SJCRH30 (cell line): ENCODE results near the gene VAV3. TPM values are rescaled to one million over a fixed set of nuclear protein-coding genes. Genes with fewer than 3 reads are reported as not detected.

Experiments used
- DNase-seq, 2 experiments: peaks; one replicate each; pipeline ENCODE4 v3.0.0-alpha.2; 2015 to 2020
- H3K27ac ChIP-seq: fragments of 250-450 bp; sonication (Bioruptor Pico); 2 replicates; pipeline ENCODE4 v1.5.1; 2020; ENCODE audit warnings: mild to moderate bottlenecking, moderate library complexity
- H3K27me3 ChIP-seq: fragments of 250-450 bp; sonication (Bioruptor Pico); 2 replicates; pipeline ENCODE4 v1.5.1; 2020; ENCODE audit warnings: mild to moderate bottlenecking, moderate library complexity
- H3K36me3 ChIP-seq: fragments of 250-450 bp; sonication (Bioruptor Pico); 2 replicates; pipeline ENCODE4 v1.5.1; 2020; ENCODE audit warnings: mild to moderate bottlenecking, moderate library complexity
- H3K4me1 ChIP-seq: fragments of 250-450 bp; sonication (Bioruptor Pico); 2 replicates; pipeline ENCODE4 v1.5.1; 2020; ENCODE audit warnings: mild to moderate bottlenecking, moderate library complexity
- H3K4me3 ChIP-seq: fragments of 250-450 bp; sonication (Bioruptor Pico); 2 replicates; pipeline ENCODE4 v1.5.1; 2020; ENCODE audit warnings: mild to moderate bottlenecking, moderate library complexity
- H3K9me3 ChIP-seq: fragments of 250-450 bp; sonication (Bioruptor Pico); replicated peaks from 2 replicates; pipeline ENCODE4 v1.5.1; 2020; ENCODE audit warnings: mild to moderate bottlenecking, moderate library complexity
- total RNA-seq: library from RNA; depleted of rRNA; stranded (reverse); fragments of >200 nt; shearing (Covaris generic); gene quantifications from 2 replicates; pipeline ENCODE4 v1.2.3, GENCODE V29; 2014

VAV3 gene
- total RNA-seq, 1 experiment from 2014 or later = 35.5 TPM

DNA sequence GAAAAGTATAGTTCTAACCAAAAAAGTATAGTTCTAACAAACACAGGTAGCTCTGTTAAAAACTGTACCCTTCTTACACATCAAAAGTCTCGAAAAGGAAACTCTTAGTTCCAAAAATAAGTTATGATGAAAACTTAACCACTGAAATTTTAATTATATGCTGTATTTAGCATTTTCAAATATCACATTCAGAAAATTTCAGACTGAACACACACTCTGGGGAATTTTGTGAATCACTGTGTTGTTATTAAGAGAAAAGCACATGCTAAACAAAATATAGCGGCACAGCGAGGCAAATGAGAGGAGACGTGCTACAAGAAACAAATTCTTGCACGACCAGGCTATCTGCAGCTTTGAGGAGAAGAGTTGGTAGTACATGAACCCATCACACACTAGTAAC is 30.4 kb downstream of the VAV3 start:
- Histone ChIP-seq H3K27me3 (no peaks in the 10 kb centered on the region), H3K4me3 (no peak overlapping the region), H3K9me3 (no peaks in the 10 kb centered on the region), H3K36me3 (no peaks in the 10 kb centered on the region; the same call in 1 of the 2 replicates), H3K4me1 (peaks cover 39% of the 10 kb centered on the region), H3K27ac (no peak overlapping the region)
- DNase-seq = no peak

DNA sequence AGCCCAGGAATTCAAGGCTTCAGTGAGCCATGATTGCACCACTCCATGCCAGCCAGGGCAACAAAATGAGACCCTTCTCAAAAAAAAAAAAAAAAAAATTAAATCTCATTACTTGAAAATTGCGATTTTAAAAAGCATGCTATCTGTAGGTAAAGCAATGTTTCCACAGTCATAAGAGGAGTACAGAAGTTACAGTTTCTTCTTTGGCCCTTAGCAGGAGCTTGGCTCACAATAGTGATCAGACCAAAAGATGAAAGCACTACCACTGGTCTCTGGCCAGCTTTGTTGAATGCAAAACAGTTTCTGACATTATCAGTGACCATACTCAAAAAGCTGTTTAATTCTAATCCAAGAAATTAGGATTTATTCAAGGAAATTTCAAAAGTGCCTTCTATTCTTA is 31.2 kb downstream of the VAV3 start:
- Histone ChIP-seq H3K4me1 (peaks cover 34% of the 10 kb centered on the region), H3K36me3 (no peaks in the 10 kb centered on the region; the same call in 1 of the 2 replicates), H3K4me3 (no peak overlapping the region), H3K27me3 (no peaks in the 10 kb centered on the region), H3K27ac (no peak overlapping the region), H3K9me3 (no peaks in the 10 kb centered on the region)
- no peak for DNase-seq

DNA sequence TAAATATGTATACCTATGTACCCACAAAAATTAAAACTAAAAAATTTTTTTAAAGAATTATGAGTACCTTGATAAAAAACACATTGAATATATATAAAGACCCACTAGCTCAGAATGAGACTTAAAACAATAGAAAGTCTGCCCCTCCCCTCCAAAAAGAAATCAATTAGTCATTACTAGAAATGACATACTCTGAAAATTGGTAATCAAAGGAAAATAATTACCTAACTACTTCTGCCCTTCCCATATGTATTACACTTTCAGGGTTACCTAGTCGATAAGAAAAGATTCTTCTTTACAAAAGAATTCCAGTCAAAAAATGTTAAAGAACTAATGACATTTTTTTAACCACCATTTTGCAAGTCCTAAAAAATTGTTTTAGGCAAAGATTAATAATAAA is 34.7 kb downstream of the VAV3 start:
- H3K4me3 ChIP-seq = no peak overlapping the region

DNA sequence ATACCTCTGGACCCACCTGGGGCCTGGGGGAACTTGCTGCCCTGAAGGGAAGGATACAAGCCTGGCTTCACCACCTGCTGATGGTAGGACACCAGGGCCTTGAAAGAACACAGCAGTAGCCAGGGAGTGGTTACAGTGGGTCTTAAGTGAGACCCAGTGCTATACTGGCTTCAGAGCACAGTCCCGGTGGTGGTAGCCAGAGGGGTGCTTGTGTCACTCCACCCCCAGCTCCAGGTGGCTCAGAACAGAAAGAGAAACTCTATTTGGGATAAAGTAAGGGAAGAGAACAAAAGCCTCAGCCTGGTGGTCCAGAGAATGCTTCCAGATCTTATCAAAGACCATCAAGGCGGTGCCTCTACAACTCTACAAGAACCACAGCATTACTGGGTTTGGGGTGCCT is 37.2 kb downstream of the VAV3 start:
- H3K27me3 ChIP-seq = no peaks in the 10 kb centered on the region
- no peak overlapping the region for H3K4me3 ChIP-seq
- peaks cover 11% of the 10 kb centered on the region for H3K4me1 ChIP-seq
- DNase-seq = no peak
- no peaks in the 10 kb centered on the region; the same call in 1 of the 2 replicates for H3K9me3 ChIP-seq
- no peak overlapping the region for H3K27ac ChIP-seq
- H3K36me3 ChIP-seq = no peaks in the 10 kb centered on the region; the same call in none of the 2 replicates

More for the DNA sequence above, 34.7 kb downstream of the VAV3 start:
- Histone ChIP-seq H3K36me3 (no peaks in the 10 kb centered on the region; the same call in 1 of the 2 replicates), H3K27me3 (no peaks in the 10 kb centered on the region), H3K9me3 (no peaks in the 10 kb centered on the region; the same call in 1 of the 2 replicates), H3K27ac (no peak overlapping the region), H3K4me1 (peaks cover 16% of the 10 kb centered on the region)
- DNase-seq = no peak

DNA sequence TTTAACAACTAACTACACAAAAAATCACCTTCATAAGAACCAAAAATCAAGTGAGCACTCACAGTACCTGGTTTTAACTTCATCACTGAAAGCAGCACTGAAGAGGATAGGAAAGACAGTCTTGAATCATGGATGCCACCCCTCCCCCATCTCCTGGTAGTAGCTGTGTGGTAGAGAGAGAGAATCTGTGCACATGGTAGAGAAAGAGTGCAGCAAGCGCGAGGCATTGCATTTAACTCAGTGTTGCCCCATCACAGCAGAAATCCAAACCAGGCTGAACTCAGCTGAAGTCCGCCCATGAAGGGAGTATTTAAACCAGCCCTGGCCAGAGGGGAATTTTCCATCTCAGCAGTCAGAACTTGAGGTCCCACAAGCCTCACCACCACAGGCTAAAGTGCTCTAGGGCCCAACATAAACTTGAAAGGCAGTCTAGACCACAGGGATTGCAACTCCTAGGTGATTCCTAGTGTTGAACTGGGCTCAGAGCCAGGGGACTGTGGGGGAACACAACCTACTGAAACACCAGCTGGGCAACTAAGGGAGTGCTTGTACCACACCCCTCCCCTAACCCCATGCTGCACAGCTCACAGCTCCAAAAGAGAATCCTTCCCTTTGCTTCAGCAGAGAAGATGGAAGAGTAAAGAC is 38.4 kb downstream of the VAV3 start:
- no peaks in the 10 kb centered on the region; the same call in none of the 2 replicates for H3K36me3 ChIP-seq
- H3K9me3 ChIP-seq = no peaks in the 10 kb centered on the region; the same call in 1 of the 2 replicates
- DNase-seq = peak; percentile 82 to 90
- H3K27ac ChIP-seq = no peak overlapping the region
- no peaks in the 10 kb centered on the region for H3K27me3 ChIP-seq
- peaks cover 11% of the 10 kb centered on the region for H3K4me1 ChIP-seq
- no peak overlapping the region for H3K4me3 ChIP-seq

DNA sequence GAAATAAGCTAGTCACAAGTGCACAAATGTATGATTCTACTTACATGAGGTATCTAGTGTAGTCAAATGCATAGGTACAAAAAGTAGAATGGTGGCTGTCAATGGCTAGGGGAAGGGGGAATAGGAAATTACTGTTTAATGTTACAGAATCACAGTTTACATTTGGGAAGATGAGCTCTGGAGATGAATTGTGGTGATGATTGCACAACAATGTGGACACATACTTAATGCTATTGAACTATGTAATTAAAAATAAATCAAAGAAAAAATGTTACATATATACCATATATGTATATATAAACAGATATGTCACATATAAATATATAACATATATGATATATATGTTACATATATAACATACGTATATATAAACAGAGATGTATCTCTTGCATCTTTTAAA is 39.4 kb downstream of the VAV3 start:
- H3K4me1 ChIP-seq = peaks cover 11% of the 10 kb centered on the region
- H3K36me3 ChIP-seq = no peaks in the 10 kb centered on the region; the same call in none of the 2 replicates
- no peak overlapping the region for H3K4me3 ChIP-seq
- H3K9me3 ChIP-seq = no peaks in the 10 kb centered on the region; the same call in 1 of the 2 replicates
- no peaks in the 10 kb centered on the region for H3K27me3 ChIP-seq
- no peak overlapping the region for H3K27ac ChIP-seq
- no peak for DNase-seq

DNA sequence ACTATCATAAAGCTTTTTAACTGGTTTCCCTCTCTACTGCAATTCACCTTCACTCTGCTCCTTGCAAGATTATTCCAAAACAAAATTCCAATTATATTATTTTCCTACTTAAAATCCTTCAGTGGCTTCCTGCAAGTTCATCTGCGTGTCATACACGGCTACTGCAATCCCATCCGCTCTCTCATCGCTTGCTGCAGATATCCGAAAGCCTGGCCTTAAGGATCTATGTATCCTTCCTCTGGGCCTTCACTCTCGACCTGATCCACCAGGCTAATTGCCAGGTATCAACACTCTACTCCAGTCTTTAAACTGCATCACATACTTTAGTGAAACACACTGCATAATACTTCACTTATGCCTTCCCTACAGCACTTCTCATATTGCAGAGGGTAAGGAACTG is 44.0 kb downstream of the VAV3 start:
- Histone ChIP-seq H3K36me3 (no peaks in the 10 kb centered on the region; the same call in none of the 2 replicates), H3K4me3 (no peak overlapping the region), H3K4me1 (peaks cover 4% of the 10 kb centered on the region; the same call in 1 of the 2 replicates), H3K27me3 (no peaks in the 10 kb centered on the region), H3K27ac (no peak overlapping the region), H3K9me3 (peaks cover 2% of the 10 kb centered on the region; the same call in 1 of the 2 replicates)
- DNase-seq = no peak

DNA sequence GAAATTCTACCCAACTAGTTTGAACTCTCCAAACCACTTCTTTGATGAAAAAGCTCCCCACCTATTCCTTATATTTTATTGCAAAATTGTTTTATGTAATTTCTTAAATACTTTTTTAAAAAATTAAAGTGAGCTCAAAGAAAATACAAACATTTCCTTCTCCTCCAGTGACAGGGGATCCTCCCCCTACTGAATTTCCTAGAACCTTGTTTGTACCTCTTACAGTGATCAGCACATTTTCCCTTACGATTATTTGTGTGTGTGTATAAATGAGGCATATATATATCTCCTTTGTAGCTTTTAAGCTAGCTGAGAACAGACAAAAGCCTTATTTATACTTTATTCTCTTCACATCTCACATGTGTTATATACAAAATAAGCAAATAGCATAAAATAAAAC is 44.4 kb downstream of the VAV3 start:
- Histone ChIP-seq H3K9me3 (peaks cover 2% of the 10 kb centered on the region; the same call in 1 of the 2 replicates), H3K36me3 (no peaks in the 10 kb centered on the region; the same call in none of the 2 replicates), H3K4me3 (no peak overlapping the region), H3K27ac (no peak overlapping the region), H3K4me1 (0 out of 2 replicates have a peak, but pooled peaks cover 4% of the 10 kb centered on the region), H3K27me3 (no peaks in the 10 kb centered on the region)
- DNase-seq = no peak

DNA sequence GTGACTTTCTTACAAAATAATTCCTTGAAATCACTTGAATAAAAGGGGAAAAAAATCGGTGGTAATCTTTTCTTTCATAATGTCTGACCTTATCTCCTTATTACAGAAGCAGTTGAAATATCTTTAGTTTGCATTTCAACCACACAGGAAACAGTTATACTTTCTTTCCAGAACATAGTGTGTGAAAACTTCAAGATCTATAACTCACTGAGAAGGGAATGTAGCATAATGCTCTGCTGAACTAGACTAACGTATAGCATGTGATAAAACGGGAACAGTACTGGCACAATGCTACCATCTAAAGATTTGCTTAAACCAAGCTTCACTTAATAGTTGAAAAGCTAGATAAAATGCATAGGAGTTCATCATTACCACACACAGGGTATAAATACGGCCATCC is 45.0 kb downstream of the VAV3 start:
- Histone ChIP-seq H3K36me3 (no peaks in the 10 kb centered on the region; the same call in 1 of the 2 replicates), H3K27me3 (no peaks in the 10 kb centered on the region), H3K9me3 (peaks cover 2% of the 10 kb centered on the region; the same call in 1 of the 2 replicates), H3K4me1 (0 out of 2 replicates have a peak, but pooled peaks cover 4% of the 10 kb centered on the region), H3K27ac (no peak overlapping the region), H3K4me3 (no peak overlapping the region)
- DNase-seq = no peak

DNA sequence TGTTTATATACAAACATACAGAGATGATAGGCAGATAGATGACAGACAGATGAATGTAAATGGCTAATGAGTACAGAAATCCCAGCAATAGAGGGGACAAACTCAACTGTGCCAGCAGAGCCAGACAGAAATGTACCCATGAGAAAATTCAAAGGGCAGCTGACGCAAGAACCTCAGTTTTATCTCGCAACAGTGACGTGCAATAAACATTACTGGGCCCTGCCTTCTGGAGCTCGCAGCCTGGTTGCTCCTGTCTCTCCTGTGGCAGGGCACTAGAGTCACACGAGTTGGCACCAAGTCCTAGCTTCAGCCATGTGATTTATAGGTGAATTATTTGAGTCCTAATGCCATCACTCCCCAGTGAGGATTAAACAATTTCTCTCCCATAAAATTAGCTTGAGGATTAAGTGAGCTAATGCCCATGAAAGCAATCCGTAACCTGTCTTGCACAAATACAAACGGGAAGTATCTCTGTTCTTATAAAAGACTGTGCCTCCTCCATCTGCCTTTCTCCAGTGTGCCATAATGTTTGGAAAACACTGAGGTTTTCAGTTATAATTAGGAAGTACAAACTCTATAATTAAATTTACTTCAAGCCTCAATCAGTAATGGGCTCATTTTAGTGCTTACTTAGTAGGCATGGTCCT is 50.7 kb downstream of the VAV3 start:
- Histone ChIP-seq H3K9me3 (peaks cover 2% of the 10 kb centered on the region; the same call in 1 of the 2 replicates), H3K36me3 (no peaks in the 10 kb centered on the region), H3K27me3 (no peaks in the 10 kb centered on the region), H3K27ac (no peak overlapping the region), H3K4me3 (no peak overlapping the region), H3K4me1 (peaks cover 11% of the 10 kb centered on the region)
- DNase-seq = no peak

DNA sequence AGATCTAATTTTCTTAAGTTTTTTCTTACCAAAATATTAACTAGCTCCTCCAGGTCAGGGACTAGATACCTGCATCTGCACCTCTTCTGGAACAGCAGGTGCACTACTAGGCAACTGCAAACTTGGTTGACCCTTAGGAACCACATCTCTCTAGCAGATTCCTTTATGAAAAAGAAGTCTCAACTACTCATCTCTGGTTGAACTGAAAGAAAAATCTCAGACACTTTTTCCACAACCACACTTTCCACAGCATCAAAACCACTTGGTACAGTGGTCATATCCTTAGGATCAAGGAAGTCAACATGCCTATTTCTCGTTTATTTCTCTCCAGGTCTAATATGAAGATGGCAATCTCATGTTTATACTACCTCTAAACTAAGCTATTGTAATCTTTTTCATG is 52.3 kb downstream of the VAV3 start:
- peaks cover 2% of the 10 kb centered on the region; the same call in 1 of the 2 replicates for H3K9me3 ChIP-seq
- H3K36me3 ChIP-seq = no peaks in the 10 kb centered on the region
- no peak for DNase-seq
- H3K4me1 ChIP-seq = peaks cover 12% of the 10 kb centered on the region
- H3K27ac ChIP-seq = no peak overlapping the region
- H3K4me3 ChIP-seq = no peak overlapping the region
- H3K27me3 ChIP-seq = no peaks in the 10 kb centered on the region

DNA sequence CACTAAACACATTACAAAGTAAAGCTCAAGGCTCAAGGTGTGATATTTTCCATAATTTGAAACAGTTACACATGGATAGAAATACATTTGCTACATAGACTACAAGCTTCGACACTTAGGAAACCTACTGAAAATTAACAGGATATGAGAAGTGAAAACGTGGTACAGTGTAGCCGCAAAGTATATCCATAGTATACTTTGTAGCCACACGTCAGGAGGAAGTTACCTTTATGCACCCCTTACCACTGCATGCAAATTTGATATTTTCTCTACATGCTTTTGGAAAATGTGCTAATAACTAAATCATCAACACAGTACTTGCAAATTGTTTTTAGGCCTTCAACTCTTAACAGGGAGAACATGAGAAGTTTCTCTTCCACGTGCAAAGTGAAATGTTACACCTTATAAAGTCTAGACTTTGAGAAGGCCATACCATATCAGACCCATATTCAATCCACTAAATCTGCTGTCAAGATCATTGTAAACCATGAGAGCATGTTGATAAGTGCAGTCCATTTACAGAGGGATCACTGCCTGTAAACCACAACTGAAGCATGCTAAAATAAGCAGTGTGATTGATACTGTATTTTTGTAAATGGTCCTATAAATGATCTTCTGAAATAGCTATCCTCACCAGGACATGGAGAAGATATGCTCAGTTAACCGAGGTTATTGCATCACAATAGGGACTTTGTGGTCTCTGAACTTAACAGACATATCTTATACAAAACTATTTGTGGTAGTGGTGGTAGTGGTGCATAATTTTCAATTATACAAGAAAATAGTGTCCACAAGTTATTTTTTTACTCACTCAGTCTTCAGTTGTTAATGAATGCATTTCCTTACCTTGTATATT is 64.7 kb downstream of the VAV3 start:
- DNase-seq = no peak
- H3K9me3 ChIP-seq = no peaks in the 10 kb centered on the region
- H3K27ac ChIP-seq = no peak overlapping the region
- no peaks in the 10 kb centered on the region for H3K27me3 ChIP-seq
- no peak overlapping the region for H3K4me3 ChIP-seq
- no peaks in the 10 kb centered on the region for H3K36me3 ChIP-seq
- peaks cover 3% of the 10 kb centered on the region; the same call in 1 of the 2 replicates for H3K4me1 ChIP-seq

DNA sequence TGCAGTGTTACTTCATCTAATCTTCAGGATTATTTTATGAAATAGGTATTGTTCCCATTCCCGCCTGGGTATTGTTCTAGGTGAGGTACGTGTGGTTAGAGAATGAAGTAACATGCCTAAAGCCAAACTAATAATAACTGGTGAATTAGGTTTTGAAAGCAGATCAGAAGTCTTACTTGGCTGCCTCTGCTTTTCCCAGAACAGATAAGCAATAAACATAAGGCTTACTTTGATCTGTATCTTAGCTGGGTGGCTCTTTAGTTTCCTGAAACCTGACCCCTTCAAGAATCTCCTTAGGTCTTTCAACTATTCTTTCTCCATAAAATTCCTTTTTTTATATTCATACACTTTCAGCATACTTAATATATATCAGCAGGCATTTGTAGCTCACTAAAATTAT is 65.3 kb downstream of the VAV3 start:
- H3K4me1 ChIP-seq = peaks cover 3% of the 10 kb centered on the region; the same call in 1 of the 2 replicates
- H3K4me3 ChIP-seq = no peak overlapping the region
- H3K27ac ChIP-seq = no peak overlapping the region
- no peaks in the 10 kb centered on the region for H3K27me3 ChIP-seq
- H3K36me3 ChIP-seq = no peaks in the 10 kb centered on the region
- DNase-seq = no peak
- no peaks in the 10 kb centered on the region for H3K9me3 ChIP-seq

DNA sequence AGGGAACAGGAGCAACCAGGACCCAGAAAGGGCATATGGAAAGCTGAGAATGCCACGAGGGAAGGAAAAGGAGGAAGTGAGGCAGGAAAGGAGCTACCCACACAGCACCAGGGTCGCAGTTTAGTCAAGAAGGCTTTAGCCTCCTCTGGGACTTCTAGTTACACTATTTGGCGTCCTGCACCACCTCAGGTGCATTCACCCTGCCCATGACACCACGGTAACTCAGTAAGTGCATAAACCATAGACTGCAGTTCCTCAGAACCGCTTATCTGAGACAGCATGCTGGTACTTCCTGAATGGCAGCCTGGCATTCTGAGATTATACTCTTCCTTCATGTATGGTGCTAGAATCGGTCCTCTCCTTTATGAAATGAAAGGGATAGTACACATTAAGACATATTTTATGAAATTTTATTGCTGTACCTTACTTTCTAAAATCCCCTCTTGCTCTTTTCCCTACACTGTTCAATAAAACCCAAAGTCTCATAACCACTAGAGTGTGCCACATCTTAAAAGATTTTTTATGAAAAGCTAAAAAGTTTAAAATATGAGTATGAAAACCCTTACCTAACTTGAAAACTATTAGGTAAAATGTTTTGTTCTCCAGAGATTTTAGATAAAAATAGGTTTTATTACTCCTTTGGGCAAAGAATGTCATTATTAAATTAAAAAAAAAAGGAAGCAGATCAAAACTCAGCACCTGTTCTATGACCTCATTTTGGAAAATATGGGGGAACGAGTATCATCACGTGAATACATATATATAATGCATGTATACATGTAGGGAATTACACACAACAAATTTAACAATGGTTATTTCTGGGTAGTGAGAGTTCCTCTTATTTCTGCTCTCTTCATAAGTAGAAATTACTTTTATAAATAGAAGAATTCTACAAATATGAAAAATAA is 67.3 kb downstream of the VAV3 start:
- DNase-seq = no peak
- Histone ChIP-seq H3K27me3 (no peaks in the 10 kb centered on the region), H3K4me1 (peaks cover 3% of the 10 kb centered on the region; the same call in 1 of the 2 replicates), H3K9me3 (0 out of 2 replicates have a peak, but pooled peaks cover 5% of the 10 kb centered on the region), H3K4me3 (no peak overlapping the region), H3K36me3 (no peaks in the 10 kb centered on the region), H3K27ac (no peak overlapping the region)
